Stimulated activated CD8-positive, alpha-beta memory T cell treated with anti-CD3 and anti-CD28 coated beads, Interleukin-12 subunit alpha, Interleukin-12 subunit beta, amount 100 ng/mL, for 24 hours (primary cell): Measurements from ENCODE around the gene HBA1.
"Not testable (repeated sequence)": the region's sequence is repeated elsewhere in the genome, so short reads cannot be mapped to it uniquely, and the experiment has no call there.

Experiments
- DNase-seq: peaks from one replicate; pipeline ENCODE4 v3.0.0-alpha.2; 2020; ENCODE audit errors: extremely low read depth

HBA1 gene

DNA sequence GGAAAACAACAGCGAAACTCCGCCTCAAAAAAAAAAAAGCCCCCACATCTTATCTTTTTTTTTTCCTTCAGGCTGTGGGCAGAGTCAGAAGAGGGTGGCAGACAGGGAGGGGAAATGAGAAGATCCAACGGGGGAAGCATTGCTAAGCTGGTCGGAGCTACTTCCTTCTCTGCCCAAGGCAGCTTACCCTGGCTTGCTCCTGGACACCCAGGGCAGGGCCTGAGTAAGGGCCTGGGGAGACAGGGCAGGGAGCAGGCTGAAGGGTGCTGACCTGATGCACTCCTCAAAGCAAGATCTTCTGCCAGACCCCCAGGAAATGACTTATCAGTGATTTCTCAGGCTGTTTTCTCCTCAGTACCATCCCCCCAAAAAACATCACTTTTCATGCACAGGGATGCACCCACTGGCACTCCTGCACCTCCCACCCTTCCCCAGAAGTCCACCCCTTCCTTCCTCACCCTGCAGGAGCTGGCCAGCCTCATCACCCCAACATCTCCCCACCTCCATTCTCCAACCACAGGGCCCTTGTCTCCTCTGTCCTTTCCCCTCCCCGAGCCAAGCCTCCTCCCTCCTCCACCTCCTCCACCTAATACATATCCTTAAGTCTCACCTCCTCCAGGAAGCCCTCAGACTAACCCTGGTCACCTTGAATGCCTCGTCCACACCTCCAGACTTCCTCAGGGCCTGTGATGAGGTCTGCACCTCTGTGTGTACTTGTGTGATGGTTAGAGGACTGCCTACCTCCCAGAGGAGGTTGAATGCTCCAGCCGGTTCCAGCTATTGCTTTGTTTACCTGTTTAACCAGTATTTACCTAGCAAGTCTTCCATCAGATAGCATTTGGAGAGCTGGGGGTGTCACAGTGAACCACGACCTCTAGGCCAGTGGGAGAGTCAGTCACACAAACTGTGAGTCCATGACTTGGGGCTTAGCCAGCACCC, 1.2 kb upstream of the HBA1 start:
- DNase-seq, result no peak

DNA sequence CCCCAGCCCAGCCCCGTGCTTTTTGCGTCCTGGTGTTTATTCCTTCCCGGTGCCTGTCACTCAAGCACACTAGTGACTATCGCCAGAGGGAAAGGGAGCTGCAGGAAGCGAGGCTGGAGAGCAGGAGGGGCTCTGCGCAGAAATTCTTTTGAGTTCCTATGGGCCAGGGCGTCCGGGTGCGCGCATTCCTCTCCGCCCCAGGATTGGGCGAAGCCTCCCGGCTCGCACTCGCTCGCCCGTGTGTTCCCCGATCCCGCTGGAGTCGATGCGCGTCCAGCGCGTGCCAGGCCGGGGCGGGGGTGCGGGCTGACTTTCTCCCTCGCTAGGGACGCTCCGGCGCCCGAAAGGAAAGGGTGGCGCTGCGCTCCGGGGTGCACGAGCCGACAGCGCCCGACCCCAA, 474 bp upstream of the HBA1 start:
- not testable (repeated sequence) for DNase-seq

DNA sequence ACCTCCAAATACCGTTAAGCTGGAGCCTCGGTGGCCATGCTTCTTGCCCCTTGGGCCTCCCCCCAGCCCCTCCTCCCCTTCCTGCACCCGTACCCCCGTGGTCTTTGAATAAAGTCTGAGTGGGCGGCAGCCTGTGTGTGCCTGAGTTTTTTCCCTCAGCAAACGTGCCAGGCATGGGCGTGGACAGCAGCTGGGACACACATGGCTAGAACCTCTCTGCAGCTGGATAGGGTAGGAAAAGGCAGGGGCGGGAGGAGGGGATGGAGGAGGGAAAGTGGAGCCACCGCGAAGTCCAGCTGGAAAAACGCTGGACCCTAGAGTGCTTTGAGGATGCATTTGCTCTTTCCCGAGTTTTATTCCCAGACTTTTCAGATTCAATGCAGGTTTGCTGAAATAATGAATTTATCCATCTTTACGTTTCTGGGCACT, 928 bp downstream of the HBA1 start:
- DNase-seq, result no peak

DNA sequence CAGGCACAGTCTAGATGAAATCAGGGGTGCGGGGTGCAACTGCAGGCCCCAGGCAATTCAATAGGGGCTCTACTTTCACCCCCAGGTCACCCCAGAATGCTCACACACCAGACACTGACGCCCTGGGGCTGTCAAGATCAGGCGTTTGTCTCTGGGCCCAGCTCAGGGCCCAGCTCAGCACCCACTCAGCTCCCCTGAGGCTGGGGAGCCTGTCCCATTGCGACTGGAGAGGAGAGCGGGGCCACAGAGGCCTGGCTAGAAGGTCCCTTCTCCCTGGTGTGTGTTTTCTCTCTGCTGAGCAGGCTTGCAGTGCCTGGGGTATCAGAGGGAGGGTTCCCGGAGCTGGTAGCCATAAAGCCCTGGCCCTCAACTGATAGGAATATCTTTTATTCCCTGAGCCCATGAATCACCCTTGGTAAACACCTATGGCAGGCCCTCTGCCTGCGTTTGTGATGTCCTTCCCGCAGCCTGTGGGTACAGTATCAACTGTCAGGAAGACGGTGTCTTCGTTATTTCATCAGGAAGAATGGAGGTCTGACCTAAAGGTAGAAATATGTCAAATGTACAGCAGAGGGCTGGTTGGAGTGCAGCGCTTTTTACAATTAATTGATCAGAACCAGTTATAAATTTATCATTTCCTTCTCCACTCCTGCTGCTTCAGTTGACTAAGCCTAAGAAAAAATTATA, 1.6 kb downstream of the HBA1 start:
- DNase-seq, result no peak

DNA sequence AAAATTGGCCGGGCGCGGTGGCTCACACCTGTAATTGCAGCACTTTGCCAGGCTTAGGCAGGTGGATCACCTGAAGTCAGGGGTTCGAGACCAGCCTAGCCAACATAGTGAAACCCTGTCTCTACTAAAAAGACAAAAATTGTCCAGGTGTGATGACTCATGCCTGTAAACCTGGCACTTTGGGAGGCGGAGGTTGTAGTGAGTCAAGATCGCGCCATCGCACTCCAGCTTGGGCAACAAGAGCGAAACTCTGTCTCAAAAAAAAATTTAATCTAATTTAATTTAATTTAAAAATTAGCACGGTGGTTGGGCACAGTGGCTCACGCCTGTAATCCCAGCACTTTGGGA, 2.2 kb downstream of the HBA1 start:
- DNase-seq, result no peak

DNA sequence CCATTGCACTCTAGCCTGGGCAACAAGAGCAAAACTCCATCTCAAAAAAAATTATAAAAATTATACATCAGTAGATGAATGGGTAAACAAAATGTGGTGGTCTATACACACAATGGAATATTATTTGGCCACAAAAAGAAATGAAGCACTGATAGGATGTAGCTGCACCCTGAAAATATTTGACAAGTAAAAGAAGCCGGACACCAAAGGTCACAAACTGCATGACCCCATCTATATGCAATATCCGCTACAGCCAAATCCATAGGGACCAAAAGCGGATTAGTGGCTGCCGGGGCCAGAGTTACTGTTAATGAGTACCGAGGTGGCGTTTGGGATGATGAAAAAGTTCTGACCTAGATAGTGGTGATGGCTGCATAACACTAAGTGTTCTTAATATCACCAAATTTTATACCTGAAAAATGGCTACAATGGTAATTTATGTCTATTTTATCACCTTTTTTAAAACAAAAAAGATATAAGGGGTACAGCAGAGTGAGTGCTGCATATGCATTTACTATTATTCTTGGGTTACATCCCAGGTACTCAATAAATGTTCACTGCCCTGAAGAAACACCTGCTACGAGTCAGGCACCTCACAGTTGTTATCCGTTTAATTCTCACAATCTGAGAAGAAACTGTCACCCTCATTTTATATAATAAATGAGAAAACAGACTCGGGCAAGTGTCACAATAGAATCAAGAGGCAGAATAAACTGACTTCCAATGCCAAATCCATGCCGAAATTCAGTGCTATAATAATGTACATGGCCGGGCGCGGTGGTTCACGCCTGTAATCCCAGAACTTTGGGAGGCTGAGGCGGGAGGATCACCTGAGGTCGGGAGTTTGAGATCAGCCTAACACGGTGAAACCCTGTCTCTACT, 3.0 kb downstream of the HBA1 start:
- no peak for DNase-seq

DNA sequence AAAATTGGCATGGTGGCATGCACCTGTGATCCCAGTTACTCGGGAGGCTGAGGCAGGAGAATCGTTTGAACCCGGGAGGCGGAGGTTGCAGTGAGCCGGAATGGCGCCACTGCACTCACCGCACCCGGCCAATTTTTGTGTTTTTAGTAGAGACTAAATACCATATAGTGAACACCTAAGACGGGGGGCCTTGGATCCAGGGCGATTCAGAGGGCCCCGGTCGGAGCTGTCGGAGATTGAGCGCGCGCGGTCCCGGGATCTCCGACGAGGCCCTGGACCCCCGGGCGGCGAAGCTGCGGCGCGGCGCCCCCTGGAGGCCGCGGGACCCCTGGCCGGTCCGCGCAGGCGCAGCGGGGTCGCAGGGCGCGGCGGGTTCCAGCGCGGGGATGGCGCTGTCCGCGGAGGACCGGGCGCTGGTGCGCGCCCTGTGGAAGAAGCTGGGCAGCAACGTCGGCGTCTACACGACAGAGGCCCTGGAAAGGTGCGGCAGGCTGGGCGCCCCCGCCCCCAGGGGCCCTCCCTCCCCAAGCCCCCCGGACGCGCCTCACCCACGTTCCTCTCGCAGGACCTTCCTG, 3.7 kb downstream of the HBA1 start, which contains the start of gene HBQ1:
HBQ1 (plus strand) TSS at position 359 of the 575 bp plus-strand sequence; CDS start at position 387, 28 bp downstream.
- DNase-seq, result no peak

DNA sequence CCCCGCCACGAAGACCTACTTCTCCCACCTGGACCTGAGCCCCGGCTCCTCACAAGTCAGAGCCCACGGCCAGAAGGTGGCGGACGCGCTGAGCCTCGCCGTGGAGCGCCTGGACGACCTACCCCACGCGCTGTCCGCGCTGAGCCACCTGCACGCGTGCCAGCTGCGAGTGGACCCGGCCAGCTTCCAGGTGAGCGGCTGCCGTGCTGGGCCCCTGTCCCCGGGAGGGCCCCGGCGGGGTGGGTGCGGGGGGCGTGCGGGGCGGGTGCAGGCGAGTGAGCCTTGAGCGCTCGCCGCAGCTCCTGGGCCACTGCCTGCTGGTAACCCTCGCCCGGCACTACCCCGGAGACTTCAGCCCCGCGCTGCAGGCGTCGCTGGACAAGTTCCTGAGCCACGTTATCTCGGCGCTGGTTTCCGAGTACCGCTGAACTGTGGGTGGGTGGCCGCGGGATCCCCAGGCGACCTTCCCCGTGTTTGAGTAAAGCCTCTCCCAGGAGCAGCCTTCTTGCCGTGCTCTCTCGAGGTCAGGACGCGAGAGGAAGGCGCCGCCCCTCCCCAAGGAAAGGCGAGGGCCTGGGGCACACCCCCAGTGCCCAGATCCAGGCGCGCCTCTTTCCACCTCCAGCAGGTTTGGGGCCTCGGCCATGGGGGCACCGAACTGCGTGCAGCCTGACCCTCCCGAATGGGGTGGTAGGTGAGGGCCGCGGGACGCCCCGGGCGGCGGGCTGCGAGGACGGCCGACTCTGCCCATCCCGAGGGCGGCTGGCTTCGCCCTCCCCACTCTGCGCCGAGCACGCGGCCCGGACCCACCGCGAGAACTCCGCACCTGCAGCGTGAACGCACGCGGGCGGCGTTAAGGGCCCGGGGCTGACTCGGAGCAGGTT, 4.4 kb downstream of the HBA1 start:
- no peak for DNase-seq

DNA sequence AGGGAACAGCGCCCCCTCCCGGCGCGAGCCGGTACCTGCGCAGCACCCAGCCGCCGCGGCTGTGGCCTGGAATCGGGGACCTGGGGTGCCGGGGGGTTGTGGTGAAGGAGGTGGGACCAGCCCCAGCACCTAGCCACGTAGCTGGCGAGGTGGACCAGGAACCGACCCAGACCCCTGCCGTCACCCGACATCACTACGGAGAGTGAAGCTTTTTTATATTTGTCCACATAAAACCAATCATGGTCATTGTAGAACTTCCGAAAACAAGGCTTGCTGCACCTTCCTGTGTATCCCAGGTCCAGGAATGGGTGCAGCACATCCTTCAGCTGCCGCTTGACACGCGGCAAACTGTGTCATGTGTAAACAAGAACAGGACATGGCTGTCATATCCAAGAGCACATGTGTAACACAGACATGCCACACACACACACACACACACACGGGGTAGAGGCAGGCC, 5.1 kb downstream of the HBA1 start:
- peak; percentile 57 for DNase-seq

DNA sequence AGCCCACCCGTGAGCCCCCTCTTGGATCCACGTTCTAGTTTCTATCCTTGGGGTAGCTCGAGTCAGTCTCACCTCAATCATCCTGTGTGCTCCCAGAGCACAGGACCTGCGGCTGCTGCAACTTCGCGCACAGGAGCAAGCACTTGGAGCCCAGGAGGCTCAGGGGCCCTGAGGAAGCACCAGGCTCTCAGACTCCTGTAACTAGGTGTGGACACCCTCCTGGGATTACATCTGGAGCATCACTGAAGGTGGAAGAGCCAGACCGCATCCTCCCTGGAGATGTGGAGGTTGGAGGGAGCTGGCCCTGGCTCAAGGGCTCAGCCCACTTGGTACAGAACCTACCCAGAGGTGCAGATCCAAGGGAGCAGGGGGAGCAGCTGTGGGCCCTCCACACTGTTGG, 6.5 kb downstream of the HBA1 start:
- DNase-seq, result no peak

DNA sequence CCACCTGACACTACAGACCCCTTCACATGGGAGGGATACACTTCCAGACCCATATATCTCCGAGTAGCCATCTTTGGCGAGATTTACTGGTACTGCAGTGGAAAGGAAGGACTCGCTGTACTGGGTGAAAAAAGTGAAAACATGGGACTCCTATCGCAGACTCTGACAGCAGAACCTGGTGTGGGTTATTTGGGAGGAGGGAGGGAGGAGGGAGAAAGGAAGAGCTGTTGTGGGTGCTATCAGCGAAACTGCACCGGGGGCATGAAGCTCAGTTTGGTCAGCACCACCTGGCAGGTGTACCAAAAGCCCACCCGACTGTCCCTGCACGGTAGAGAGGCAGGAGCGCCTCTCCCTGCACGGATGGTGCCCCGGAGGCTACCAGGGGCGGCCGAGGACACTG, 8.7 kb downstream of the HBA1 start:
- no peak for DNase-seq

DNA sequence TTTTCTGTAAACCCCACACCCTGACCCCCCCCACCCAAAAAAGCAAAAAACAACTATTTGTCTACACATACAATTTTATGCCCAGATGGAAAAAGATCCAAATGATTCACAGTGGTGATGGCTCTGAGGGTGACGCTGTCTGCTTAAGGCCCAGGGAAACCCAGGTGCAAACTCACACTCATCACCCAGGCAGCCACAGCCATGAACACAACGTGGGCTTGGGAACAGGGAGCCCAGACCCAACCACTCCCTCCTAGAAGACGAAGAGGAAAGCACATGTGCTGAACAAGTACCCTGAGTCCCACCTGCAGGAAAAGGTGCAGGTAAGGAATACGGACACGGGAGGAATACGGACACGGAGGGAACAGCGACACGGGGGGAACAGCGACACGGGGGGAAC, 9.2 kb downstream of the HBA1 start:
- DNase-seq, result no peak

DNA sequence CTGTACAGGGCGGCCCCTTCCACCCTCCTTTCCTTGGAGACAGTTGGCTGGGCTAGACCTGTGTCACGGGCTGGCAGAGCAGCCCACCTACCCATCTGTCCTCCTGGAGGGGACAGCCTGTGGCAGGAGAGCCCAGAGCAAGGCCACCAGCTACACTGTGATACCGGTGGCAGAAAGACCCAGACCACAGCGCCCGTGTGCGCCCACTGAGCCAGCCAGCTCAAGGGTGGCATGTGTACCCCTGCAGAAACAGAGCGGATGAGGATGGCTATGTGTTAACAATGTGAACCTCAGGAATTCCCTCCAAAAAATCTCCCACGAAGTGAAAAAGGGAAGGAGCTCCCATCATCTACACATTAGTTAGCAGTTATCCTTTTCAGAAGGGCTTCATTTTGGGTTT, 10.8 kb downstream of the HBA1 start:
- DNase-seq, result no peak

DNA sequence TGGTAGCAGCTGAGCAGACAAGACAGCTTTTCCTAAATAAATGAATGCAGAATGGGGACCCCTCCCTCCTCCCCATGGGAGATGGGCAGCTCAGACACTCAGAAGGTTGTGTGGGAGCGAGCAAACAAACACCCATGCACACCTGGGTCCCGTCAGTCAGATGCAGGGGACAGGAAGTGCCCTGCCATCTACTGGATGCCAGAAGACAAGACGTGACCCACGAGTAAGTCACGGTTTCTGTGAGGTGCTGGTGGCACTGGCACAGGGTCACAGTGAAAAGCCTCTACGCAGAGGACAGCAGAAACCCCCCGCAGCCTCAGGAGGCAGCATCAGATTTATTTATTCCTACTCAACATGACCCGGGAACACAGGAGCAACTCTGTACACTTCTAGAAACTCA, 12.2 kb downstream of the HBA1 start:
- no peak for DNase-seq

DNA sequence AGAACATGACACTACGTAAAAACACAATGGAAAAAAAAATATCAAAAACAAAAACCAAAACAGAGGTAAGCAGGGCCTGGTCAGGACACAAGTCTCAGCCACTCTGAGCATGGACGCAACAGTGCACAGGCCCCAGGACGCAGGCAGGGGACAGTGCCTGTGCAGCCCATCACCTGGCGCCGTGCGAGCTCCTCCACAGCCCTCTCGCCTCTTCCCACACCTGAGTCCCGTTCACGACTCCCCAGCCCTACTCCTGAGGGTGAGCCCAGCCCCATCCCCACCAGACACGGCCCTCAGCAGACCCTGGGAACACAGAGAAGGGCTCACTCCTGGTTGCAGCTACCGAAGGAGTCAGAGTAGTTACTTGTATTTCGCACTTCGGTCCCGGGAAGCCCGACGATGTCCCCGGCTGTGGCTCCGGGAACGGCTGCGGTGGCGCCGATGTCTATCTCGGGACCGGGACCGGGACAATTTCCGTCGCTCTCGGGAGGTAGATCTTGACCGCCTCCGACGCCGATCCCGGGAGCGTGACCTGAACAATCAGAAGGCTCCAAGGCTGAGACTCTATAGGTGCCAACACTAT, 13.2 kb downstream of the HBA1 start:
- DNase-seq, result no peak

DNA sequence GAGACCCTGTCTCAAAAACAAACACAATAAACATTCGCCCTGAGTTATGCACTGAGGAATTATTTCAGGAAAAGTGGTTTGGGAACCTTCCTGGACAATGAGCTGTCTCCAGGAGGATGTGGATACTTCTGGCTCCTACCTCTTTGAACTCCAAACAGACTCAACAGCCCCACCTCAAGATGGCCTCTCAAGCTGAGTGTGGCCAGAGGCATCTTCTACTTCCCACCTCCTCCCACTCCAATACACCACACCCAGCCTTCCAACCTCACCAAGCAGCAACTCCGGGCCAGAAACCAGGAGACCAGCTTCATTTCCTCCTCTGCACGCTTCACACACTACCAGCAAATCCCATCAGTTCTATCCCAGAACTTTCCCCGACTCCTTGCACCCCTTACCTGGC, 15.4 kb downstream of the HBA1 start:
- no peak for DNase-seq

DNA sequence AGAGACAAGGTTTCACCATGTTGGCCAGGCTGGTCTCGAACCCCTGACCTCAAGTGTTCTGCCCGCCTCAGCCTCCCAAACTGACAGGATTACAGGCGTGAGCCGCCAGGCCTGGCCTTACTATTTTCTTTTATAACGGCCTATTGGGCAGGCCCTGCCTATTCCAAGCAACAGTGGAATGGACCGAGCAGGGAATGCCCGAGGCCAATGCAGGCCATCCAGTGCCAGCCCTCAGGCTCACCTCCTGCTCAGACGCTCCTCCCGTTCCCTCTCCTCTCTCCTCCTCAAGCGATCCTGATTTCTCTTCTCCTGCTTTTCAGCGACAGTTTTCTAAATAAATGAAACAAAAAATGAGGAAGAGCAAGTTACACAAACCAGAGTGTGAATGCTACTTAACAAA, 16.2 kb downstream of the HBA1 start:
- no peak for DNase-seq

DNA sequence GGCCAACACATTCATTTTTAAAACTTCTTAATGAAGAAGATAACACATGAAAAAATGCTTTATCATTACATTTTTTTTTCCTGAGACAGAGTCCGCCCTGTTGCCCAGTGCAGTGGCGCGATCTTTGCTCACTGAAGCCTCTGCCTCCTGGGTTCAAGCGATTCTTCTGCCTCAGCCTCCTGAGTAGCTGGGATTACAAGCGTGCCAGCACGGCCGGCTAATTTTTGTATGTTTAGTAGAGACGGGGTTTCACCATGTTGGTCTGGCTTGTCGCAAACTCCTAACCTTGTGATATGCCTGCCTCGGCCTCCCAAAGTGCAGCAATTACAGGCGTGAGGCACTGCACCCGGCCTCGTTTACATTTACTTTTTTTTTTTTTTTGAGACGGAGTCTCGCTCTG, 17.0 kb downstream of the HBA1 start:
- no peak for DNase-seq

DNA sequence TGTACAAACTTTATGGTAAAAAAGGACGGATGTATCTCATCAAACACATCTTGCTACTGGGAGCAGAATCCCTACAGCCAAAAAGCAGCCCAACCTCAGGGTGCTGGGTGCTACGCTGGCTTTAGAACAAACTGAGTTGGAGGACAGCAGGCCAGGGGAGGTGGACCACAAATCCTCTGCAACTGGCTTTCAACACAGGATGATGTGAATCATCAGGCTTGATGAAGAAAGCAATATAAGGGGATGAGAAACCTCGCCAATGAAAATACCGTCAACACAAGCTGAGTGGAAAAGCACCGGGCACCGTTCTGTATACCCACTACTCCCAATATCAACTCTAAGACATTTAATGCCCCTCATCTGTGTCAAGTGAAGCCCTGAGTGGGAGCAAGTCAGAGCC, 18.0 kb downstream of the HBA1 start:
- DNase-seq, result no peak

DNA sequence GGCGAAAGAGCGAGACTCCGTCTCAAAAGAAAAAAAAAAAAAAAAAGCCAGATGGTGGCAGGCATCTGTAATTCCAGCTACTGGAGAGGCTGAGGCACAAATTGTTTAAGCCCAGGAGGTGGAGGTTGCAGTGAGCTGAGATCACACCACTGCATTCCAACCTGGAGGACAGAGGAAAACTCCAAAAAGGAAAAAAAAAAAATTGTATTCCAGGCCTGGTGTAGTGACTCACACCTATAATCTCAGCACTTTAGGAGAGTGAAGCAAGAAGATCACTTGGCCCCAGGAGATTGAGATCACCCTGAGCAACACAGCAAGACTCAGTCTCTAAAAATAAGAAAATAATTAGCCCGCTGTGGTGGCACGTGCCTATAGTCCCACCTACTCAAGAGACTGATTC, 23.9 kb downstream of the HBA1 start:
- DNase-seq, result no peak
